KOPT-K1 (cell line): ENCODE results near the gene TYRO3.

Experiments
- H3K27ac ChIP-seq: fragments of 200-600 bp; sonication (generic); 2 replicates; pipeline ENCODE4 v1.5.1; 2016; ENCODE audit warnings: antibody characterized with exemption, mild to moderate bottlenecking, low read depth, low read length; ENCODE audit not compliant: poor library complexity, severe bottlenecking
- H3K36me3 ChIP-seq: fragments of 200-600 bp; sonication (generic); 2 replicates; pipeline ENCODE4 v1.5.1; 2017; ENCODE audit warnings: antibody characterized with exemption, mild to moderate bottlenecking, low read length, moderate library complexity; ENCODE audit not compliant: insufficient read depth
- H3K9me3 ChIP-seq: fragments of 200-600 bp; sonication (generic); 2 replicates; pipeline ENCODE4 v1.5.1; 2017; ENCODE audit warnings: antibody characterized with exemption, low read length, mild to moderate bottlenecking; ENCODE audit not compliant: insufficient read depth, poor library complexity, severe bottlenecking

Gene TYRO3

GRCh38 chr15:41631880-41632470 is 73.0 kb downstream of the TYRO3 start:
- Histone ChIP-seq H3K36me3 (no peaks in the 10 kb centered on the region), H3K9me3 (no peaks in the 10 kb centered on the region)

More at GRCh38 chr15:41631880-41632470, 73.0 kb downstream of the TYRO3 start:
- H3K27ac ChIP-seq = no peak overlapping the region
